ENCODE data around the gene HBD. TPM values are rescaled to one million over a fixed set of nuclear protein-coding genes. Genes with fewer than 3 reads are reported as not detected.

Gene HBD
- total RNA-seq, 2 experiments from 2014 or later = not detected

GRCh38 chr11:5223686-5224085 lies 10.6 kb downstream of the HBD start:
- H3K36me3 ChIP-seq (ENCODE audit: insufficient read depth, low read length) = no peaks in the 10 kb centered on the region

GRCh38 chr11:5223146-5223545 lies 11.1 kb downstream of the HBD start:
- H3K4me1 ChIP-seq (ENCODE audit: insufficient read depth, low read length) = no peaks in the 10 kb centered on the region
- Mint-ChIP-seq H3K36me3 (ENCODE audit: low read depth) (no peaks in the 10 kb centered on the region), H3K27me3 (peaks cover 6% of the 10 kb centered on the region), H3K27ac (no peak overlapping the region), H3K4me1 (ENCODE audit: low read depth) (no peaks in the 10 kb centered on the region), H3K4me3 (no peak overlapping the region), H3K9me3 (peaks cover 3% of the 10 kb centered on the region)
- CTCF ChIA-PET = no interaction called here
- intact Hi-C loops (cut with DNase I, micrococcal nuclease) = no loop called here
- H3K27me3 ChIP-seq (ENCODE audit: control insufficient read depth in 1 of 2, insufficient read depth in 2 of 2, low read length in 2 of 2) = peaks cover 0 to 13% of the 10 kb centered on the region in 2 experiments
- H3K27ac ChIP-seq (ENCODE audit: low read depth in 1 of 2, low read length in 2 of 2) = no peak overlapping the region
- no peaks in the 10 kb centered on the region for H3K36me3 ChIP-seq (ENCODE audit: insufficient read depth, low read length)
- peaks cover 6 to 12% of the 10 kb centered on the region in 2 experiments for H3K9me3 ChIP-seq (ENCODE audit: control insufficient read depth in 1 of 2, insufficient read depth in 1 of 2, low read length in 2 of 2)
- no peak overlapping the region for H3K4me3 ChIP-seq (ENCODE audit: low read length)
- no peak for ATAC-seq (ENCODE audit: poor library complexity)
- POLR2A ChIA-PET = no interaction called here
- TF ChIP-seq CTCF (IDR thresholded peaks at IDR 0.05) = no peak
- DNase-seq = no peak

More at GRCh38 chr11:5223686-5224085, 10.6 kb downstream of the HBD start:
- Mint-ChIP-seq H3K36me3 (ENCODE audit: low read depth) (no peaks in the 10 kb centered on the region), H3K27ac (no peak overlapping the region), H3K9me3 (peaks cover 3% of the 10 kb centered on the region), H3K27me3 (peaks cover 6% of the 10 kb centered on the region), H3K4me3 (no peak overlapping the region), H3K4me1 (ENCODE audit: low read depth) (no peaks in the 10 kb centered on the region)
- Histone ChIP-seq H3K9me3 (ENCODE audit: control insufficient read depth in 1 of 2, insufficient read depth in 1 of 2, low read length in 2 of 2) (peaks cover 6 to 12% of the 10 kb centered on the region in 2 experiments), H3K4me1 (ENCODE audit: insufficient read depth, low read length) (no peaks in the 10 kb centered on the region), H3K27me3 (ENCODE audit: control insufficient read depth in 1 of 2, insufficient read depth in 2 of 2, low read length in 2 of 2) (peaks cover 0 to 13% of the 10 kb centered on the region in 2 experiments), H3K27ac (ENCODE audit: low read depth in 1 of 2, low read length in 2 of 2) (no peak overlapping the region), H3K4me3 (ENCODE audit: low read length) (no peak overlapping the region)
- no peak for ATAC-seq (ENCODE audit: poor library complexity)
- POLR2A ChIA-PET = no interaction called here
- DNase-seq = no peak
- CTCF ChIA-PET = no interaction called here
- no peak for TF ChIP-seq CTCF (IDR thresholded peaks at IDR 0.05)
- intact Hi-C loops (cut with DNase I, micrococcal nuclease) = no loop called here

GRCh38 chr11:5210376-5210885 lies 23.9 kb downstream of the HBD start:
- H3K27me3 Mint-ChIP-seq = peaks cover 16% of the 10 kb centered on the region

More at GRCh38 chr11:5210376-5210885, 23.9 kb downstream of the HBD start:
- no peaks in the 10 kb centered on the region for H3K9me3 Mint-ChIP-seq
- CTCF ChIA-PET = interaction anchor here (0.6 kb wide), 1 partner anchor 179 kb away, joined by 3 read pairs; no protein-coding TSS in a partner anchor
- intact Hi-C loops (cut with DNase I, micrococcal nuclease) = no loop called here
- TF ChIP-seq CTCF (IDR thresholded peaks at IDR 0.05) = no peak
- ATAC-seq (ENCODE audit: poor library complexity) (no peak), DNase-seq (no peak)
- H3K4me1 ChIP-seq (ENCODE audit: insufficient read depth, low read length) = no peaks in the 10 kb centered on the region
- POLR2A ChIA-PET = no interaction called here
- H3K36me3 ChIP-seq (ENCODE audit: insufficient read depth, low read length) = no peaks in the 10 kb centered on the region
- no peak overlapping the region for H3K27ac Mint-ChIP-seq
- H3K36me3 Mint-ChIP-seq (ENCODE audit: low read depth) = no peaks in the 10 kb centered on the region
- no peak overlapping the region for H3K4me3 ChIP-seq (ENCODE audit: low read length)
- no peak overlapping the region for H3K4me3 Mint-ChIP-seq
- H3K4me1 Mint-ChIP-seq (ENCODE audit: low read depth) = no peaks in the 10 kb centered on the region
- H3K9me3 ChIP-seq (ENCODE audit: control insufficient read depth in 1 of 2, insufficient read depth in 1 of 2, low read length in 2 of 2) = no peaks in the 10 kb centered on the region
- H3K27me3 ChIP-seq (ENCODE audit: control insufficient read depth in 1 of 2, insufficient read depth in 2 of 2, low read length in 2 of 2) = no peaks in the 10 kb centered on the region
- H3K27ac ChIP-seq (ENCODE audit: low read depth in 1 of 2, low read length in 2 of 2) = no peak overlapping the region

Data from CD4-positive, alpha-beta T cell (primary cell).